ENCODE measurements around the gene PADI6. TPM values are rescaled to one million over a fixed set of nuclear protein-coding genes. Genes with fewer than 3 reads are reported as not detected.

The PADI6 gene
- total RNA-seq, 1 donor: not detected

DNA sequence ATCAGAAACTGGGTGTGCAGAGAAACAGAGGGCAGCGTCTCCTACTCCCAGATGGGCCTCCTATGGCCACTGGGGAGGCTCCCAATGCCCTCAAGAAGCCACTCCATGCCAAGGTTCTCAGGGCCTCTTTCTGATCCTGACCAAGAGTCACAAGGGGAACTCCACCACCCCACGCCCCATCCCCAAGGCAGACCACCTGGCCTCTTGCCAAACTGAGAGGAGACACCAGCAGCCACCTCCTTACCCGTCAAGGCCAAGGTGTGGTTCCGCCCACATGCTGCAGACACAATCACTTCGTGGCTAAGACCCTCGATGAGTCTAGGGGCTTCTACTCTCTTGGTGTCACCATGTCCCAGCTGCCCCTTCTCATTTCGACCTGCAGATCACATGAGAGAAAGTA is 50.5 kb downstream of the PADI6 start:
- no peak overlapping the region for H3K4me3 ChIP-seq (ENCODE audit: low read depth, low read length)
- no peak for DNase-seq (ENCODE audit: low read depth)
- TF ChIP-seq, protein P1, sequence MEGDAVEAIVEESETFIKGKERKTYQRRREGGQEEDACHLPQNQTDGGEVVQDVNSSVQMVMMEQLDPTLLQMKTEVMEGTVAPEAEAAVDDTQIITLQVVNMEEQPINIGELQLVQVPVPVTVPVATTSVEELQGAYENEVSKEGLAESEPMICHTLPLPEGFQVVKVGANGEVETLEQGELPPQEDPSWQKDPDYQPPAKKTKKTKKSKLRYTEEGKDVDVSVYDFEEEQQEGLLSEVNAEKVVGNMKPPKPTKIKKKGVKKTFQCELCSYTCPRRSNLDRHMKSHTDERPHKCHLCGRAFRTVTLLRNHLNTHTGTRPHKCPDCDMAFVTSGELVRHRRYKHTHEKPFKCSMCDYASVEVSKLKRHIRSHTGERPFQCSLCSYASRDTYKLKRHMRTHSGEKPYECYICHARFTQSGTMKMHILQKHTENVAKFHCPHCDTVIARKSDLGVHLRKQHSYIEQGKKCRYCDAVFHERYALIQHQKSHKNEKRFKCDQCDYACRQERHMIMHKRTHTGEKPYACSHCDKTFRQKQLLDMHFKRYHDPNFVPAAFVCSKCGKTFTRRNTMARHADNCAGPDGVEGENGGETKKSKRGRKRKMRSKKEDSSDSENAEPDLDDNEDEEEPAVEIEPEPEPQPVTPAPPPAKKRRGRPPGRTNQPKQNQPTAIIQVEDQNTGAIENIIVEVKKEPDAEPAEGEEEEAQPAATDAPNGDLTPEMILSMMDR (IDR thresholded peaks at IDR 0.05; ENCODE audit: insufficient read depth, low read length): no peak

DNA sequence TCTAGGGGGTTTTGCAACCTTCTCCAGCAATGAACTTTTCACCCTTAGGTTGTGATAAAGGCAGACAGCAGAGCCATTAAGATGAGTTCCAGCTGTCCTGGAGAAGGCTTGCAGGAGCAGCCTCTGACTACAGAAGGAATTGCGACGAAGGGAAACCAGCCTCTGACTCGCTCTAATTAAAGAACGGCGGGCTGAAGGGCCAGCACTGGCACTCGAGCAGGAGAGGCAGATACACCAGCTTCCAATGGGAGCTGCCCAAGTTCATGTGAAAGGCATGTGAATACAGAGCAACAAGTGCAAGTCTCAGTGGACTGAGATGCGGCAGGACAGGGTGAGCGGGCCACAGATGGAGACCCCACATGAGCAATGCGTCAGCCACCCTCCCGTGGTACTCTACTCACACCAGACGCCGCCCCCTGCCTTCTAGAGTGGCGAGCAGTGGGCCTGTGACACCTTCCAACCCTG is 51.8 kb downstream of the PADI6 start:
- peak; percentile 59 for DNase-seq (ENCODE audit: low read depth)
- TF ChIP-seq, protein P1 (IDR thresholded peaks at IDR 0.05; ENCODE audit: insufficient read depth, low read length): no peak
- H3K4me3 ChIP-seq (ENCODE audit: low read depth, low read length): no peak overlapping the region

DNA sequence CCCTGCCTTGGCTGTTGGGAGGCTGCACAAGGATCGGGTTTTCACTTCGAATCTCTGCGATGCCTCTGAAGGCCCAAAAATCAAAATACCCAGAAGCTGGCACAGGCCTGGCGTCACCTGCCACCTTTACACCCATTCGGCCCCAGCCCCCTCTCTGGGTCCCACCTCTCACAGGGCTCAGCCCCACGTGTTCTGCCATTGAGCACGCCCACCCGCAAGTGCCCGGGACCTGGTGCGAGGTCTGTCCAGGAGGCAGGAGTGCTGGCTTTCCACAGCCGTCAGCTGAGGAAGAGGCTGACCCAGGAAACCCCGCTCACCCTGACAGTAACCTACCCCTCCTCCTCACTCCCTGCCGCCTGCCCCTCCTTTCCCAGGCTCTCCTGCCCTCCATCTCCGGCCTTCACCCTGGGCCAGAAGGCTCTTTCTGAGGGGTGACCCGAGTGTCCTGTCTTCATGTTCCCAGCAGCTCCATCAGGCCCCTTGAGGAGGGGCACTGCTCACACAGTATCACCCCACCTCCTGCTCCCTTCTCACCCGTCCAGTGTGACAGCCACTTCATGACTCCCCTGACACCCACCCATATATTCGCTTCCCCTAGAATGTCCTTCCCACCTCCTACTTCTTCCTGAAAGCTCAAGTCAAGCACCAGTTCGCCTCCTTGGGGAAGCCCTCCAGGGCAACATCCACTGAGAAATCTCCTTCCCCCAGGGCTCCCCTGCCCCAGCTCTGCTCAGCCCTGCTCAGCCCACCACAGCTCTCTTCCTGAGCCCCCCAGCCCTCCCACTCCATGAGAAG is 54.0 kb downstream of the PADI6 start:
- no peak overlapping the region for H3K4me3 ChIP-seq (ENCODE audit: low read depth, low read length)
- TF ChIP-seq, protein P1 (IDR thresholded peaks at IDR 0.05; ENCODE audit: insufficient read depth, low read length): no peak
- DNase-seq (ENCODE audit: low read depth): no peak

DNA sequence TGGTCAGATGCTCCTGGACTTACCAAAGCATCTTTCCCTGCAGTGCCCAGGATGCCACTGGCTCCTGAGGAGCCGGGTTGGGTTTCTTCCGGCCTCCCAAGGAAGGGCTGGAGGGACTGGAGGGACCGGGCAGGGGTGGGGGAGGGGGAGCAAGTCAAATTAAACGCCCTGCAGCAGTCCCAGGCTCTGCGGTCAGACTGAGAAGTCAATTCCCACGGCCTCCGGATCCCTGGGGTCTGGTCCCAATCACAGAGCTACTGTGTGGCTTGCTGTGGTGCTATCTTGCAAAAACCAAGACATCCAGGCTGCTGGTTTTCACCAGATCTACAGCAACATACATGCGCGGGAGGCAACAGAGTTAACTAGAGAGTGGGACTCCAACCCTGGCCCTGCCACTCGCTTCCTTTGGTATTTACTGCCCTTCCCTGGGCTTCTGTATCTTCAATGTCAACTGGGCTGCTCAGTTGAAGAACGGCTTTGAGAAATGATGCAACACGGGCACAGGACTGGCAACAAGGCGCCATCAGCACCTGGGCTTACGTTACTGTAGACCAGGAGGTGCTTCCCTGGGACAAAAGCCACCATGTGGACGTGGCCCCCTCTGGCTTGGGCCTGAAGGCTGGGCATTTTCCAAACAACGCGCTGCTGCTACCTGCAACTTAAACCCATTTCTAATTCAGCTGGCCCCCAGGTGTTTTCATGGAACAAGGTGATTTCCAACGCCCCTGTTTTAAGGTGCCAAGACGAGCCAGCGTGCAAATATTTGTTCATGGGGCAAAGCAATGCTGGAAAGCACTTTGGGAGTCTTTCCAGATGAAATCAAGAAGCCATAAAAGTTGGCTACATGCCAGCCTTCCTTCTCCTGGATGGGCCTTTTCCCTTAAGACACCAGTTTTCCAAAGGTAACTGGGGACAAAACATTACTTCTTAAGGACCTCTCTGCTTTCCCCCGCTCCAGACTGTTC is 56.0 kb downstream of the PADI6 start:
- TF ChIP-seq, protein P1 (IDR thresholded peaks at IDR 0.05; ENCODE audit: insufficient read depth, low read length): no peak
- H3K4me3 ChIP-seq (ENCODE audit: low read depth, low read length): no peak overlapping the region
- DNase-seq (ENCODE audit: low read depth): no peak

DNA sequence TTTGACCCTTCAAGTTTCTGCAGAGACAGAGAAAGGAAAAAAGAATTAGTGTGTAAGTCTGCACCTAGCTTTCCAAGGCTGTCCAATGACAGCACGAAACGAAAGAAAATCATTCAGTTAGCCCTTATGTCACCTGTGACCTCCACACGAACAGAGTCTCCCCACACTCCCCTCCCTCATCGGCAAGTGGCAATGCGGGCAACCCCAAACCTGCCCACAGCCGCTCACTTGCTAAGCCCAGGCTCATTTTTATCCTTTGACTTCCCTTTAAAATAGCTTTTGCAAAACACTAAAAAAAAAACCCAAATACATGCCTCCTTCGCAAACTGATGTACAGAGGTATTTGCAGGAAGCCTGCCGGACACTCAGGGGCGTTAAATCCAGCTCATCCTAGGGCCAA is 57.2 kb downstream of the PADI6 start:
- TF ChIP-seq, protein P1 (IDR thresholded peaks at IDR 0.05; ENCODE audit: insufficient read depth, low read length): no peak
- H3K4me3 ChIP-seq (ENCODE audit: low read depth, low read length): no peak overlapping the region
- DNase-seq (ENCODE audit: low read depth): no peak

DNA sequence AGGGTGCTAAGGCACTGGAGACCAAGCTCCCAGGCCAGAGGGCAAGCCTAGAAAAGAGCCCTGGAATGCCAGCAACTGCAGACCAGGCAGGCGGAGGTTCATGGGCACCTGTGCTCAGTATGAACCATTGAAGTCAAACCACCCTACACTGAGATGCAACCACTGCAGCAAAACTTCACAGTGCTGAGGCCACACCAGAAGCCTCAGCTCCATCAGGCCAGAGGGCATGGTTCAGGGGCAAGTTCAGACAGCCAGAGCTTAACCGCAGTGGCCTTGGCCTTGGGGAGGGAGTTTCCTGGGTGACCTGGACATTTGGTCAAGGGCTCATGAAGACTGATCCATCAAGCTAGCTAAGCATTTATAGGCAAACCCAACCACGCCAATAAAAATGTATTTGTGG is 60.4 kb downstream of the PADI6 start:
- TF ChIP-seq, protein P1 (IDR thresholded peaks at IDR 0.05; ENCODE audit: insufficient read depth, low read length): no peak
- H3K4me3 ChIP-seq (ENCODE audit: low read depth, low read length): no peak overlapping the region
- no peak for DNase-seq (ENCODE audit: low read depth)

All from fibroblast of the aortic adventitia (primary cell).